Stomach (tissue), 4 donors: ENCODE data around the gene TGM3.

ENCODE experiments used
- EP300 ChIP-seq: sonication (generic); formaldehyde crosslinking; IDR thresholded peaks from one replicate; pipeline ENCODE4 v1.6.1; 2017; ENCODE audit warnings: antibody characterized with exemption
- POLR2A ChIP-seq, 4 donors: fragments of 450-650 bp; IDR thresholded peaks; one replicate each; pipeline ENCODE4 v1.6.1; 2016; ENCODE audit warnings: antibody characterized with exemption in 4 of 4, control low read depth in 2 of 4, mild to moderate bottlenecking in 1 of 4, moderate library complexity in 1 of 4
- POLR2AphosphoS5 ChIP-seq, 3 donors: sonication (generic); formaldehyde crosslinking; IDR thresholded peaks; one replicate each; pipeline ENCODE4 v1.6.1; 2016; ENCODE audit warnings: antibody characterized with exemption in 3 of 3
- TF ChIP-seq, protein P1 (sequence below), 7 experiments: fragments of 450-650 bp in 4 of 7; fragments of 200-600 bp in 3 of 7; sonication (generic) in 3 of 7; IDR thresholded peaks; one replicate each; pipeline ENCODE4 v1.5.1; 2016 to 2019; ENCODE audit warnings: antibody characterized with exemption in 7 of 7, control low read depth in 2 of 7, mild to moderate bottlenecking in 1 of 7

DNA sequence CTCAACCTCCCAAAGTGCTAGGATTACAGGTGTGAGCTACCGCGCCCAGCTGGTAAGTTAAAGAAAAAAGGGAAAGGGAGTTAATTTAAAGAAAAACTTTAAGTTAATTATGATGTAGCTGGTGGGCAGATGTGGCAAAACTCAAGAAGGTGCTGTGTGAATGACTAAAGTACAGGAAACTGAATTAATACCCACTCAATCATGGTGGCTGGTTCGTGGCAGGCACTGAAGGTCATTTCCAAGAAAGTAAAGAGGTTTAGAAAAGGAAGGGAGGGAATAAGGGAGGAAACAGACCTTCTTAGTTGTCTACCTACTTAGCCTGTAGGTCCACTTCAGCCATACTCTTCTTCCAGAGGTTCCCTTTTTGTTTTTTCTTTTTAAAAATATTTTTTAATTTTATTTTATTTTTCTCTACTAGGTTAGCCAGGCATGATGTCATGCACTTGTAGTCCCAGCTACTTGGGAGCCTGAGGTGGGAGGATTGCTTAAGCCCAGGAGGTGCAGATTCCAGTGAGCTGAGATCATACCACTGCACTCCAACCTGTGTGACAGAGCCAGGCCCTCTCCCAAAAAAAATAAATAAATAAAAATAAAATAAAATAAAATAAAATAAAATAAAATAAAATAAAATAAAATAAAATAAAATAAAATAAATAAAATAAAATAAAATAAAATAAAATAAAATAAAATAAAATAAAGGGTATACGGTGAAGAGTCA lies 11.9 kb upstream of the TGM3 start:
- TF ChIP-seq POLR2AphosphoS5 (IDR thresholded peaks at IDR 0.05) (no peak), EP300 (no peak), POLR2A (IDR thresholded peaks at IDR 0.05) (no peak)
- TF ChIP-seq, protein P1, sequence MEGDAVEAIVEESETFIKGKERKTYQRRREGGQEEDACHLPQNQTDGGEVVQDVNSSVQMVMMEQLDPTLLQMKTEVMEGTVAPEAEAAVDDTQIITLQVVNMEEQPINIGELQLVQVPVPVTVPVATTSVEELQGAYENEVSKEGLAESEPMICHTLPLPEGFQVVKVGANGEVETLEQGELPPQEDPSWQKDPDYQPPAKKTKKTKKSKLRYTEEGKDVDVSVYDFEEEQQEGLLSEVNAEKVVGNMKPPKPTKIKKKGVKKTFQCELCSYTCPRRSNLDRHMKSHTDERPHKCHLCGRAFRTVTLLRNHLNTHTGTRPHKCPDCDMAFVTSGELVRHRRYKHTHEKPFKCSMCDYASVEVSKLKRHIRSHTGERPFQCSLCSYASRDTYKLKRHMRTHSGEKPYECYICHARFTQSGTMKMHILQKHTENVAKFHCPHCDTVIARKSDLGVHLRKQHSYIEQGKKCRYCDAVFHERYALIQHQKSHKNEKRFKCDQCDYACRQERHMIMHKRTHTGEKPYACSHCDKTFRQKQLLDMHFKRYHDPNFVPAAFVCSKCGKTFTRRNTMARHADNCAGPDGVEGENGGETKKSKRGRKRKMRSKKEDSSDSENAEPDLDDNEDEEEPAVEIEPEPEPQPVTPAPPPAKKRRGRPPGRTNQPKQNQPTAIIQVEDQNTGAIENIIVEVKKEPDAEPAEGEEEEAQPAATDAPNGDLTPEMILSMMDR (IDR thresholded peaks at IDR 0.05) = no peak
